ENCODE measurements around the gene ITPRIPL1. TPM values are rescaled to one million over a fixed set of nuclear protein-coding genes. Genes with fewer than 3 reads are reported as not detected.

Gene ITPRIPL1
- total and polyA plus RNA-seq, 10 donors: 0.80 to 6.6 (median 3.6) TPM

- H3K36me3 ChIP-seq: peaks cover 0 to 90% (median 0%) of the 10 kb centered on the region in 6 donors
- WGBS, 5 donors: 55 to 97% (median 68%) methylated on average over 1 of the region's 1 CpG
Measured at GRCh38 chr2:96359866-96360265, 34.7 kb downstream of the ITPRIPL1 start.

GRCh38 chr2:96361751-96362150 is 36.6 kb downstream of the ITPRIPL1 start:
- no peak for TF ChIP-seq POLR2A (IDR thresholded peaks at IDR 0.05)
- TF ChIP-seq CTCF (IDR thresholded peaks at IDR 0.05 in 8 of 11, conservative IDR thresholded peaks at IDR 0.05 in 3 of 11): no peak
- TF ChIP-seq POLR2AphosphoS5 (IDR thresholded peaks at IDR 0.05): no peak
- Histone ChIP-seq H3K27ac (no peak overlapping the region), H3K27me3 (replicated peaks in 1 of 7) (no peaks in the 10 kb centered on the region), H3K4me1 (no peaks in the 10 kb centered on the region), H3K9me3 (no peaks in the 10 kb centered on the region), H3K4me3 (no peak overlapping the region), H3K36me3 (peaks cover 0 to 92% (median 0%) of the 10 kb centered on the region in 6 donors)
- intact Hi-C loops (cut with DNase I; ENCODE audit: low total_unique reads): no loop called here
- DNase-seq: no peak
- 96 to 100% (median 100%) methylated on average over 2 of the region's 2 CpGs for WGBS, 5 donors

More at GRCh38 chr2:96359866-96360265, 34.7 kb downstream of the ITPRIPL1 start:
- intact Hi-C loops (cut with DNase I; ENCODE audit: low total_unique reads): no loop called here
- H3K27me3 ChIP-seq (replicated peaks in 1 of 7): no peaks in the 10 kb centered on the region
- H3K27ac ChIP-seq: no peak overlapping the region
- H3K4me1 ChIP-seq: no peaks in the 10 kb centered on the region
- H3K4me3 ChIP-seq: no peak overlapping the region
- DNase-seq: no peak
- H3K9me3 ChIP-seq: no peaks in the 10 kb centered on the region
- no peak for TF ChIP-seq POLR2A (IDR thresholded peaks at IDR 0.05)
- no peak for TF ChIP-seq CTCF (IDR thresholded peaks at IDR 0.05 in 8 of 11, conservative IDR thresholded peaks at IDR 0.05 in 3 of 11)
- TF ChIP-seq POLR2AphosphoS5 (IDR thresholded peaks at IDR 0.05): no peak

GRCh38 chr2:96369186-96369585 is 44.1 kb downstream of the ITPRIPL1 start:
- H3K4me1 ChIP-seq: peaks cover 0 to 4% (median 0%) of the 10 kb centered on the region in 6 donors
- no peaks in the 10 kb centered on the region for H3K27me3 ChIP-seq (replicated peaks in 1 of 7)
- H3K36me3 ChIP-seq: peaks cover 0 to 95% (median 0%) of the 10 kb centered on the region in 6 donors
- H3K9me3 ChIP-seq: no peaks in the 10 kb centered on the region
- intact Hi-C loops (cut with DNase I; ENCODE audit: low total_unique reads): no loop called here
- no peak overlapping the region for H3K27ac ChIP-seq
- TF ChIP-seq POLR2AphosphoS5 (IDR thresholded peaks at IDR 0.05) (no peak), POLR2A (IDR thresholded peaks at IDR 0.05) (no peak), CTCF (IDR thresholded peaks at IDR 0.05 in 8 of 11, conservative IDR thresholded peaks at IDR 0.05 in 3 of 11) (no peak)
- H3K4me3 ChIP-seq: no peak overlapping the region
- DNase-seq: no peak
- 93 to 97% (median 96%) methylated on average over 2 of the region's 2 CpGs for WGBS, 5 donors

GRCh38 chr2:96374211-96374951 is 49.3 kb downstream of the ITPRIPL1 start:
- Histone ChIP-seq H3K4me3 (no peak overlapping the region), H3K9me3 (peaks cover 0 to 32% (median 15%) of the 10 kb centered on the region in 8 donors), H3K4me1 (peaks cover 0 to 8% (median 0%) of the 10 kb centered on the region in 6 donors), H3K36me3 (peaks cover 0 to 43% (median 0%) of the 10 kb centered on the region in 6 donors), H3K27me3 (replicated peaks in 1 of 7) (no peaks in the 10 kb centered on the region), H3K27ac (no peak overlapping the region)
- WGBS, 5 donors: 29 to 68% (median 42%) methylated on average over 2 of the region's 2 CpGs
- DNase-seq: no peak
- TF ChIP-seq POLR2A (IDR thresholded peaks at IDR 0.05) (no peak), CTCF (IDR thresholded peaks at IDR 0.05 in 8 of 11, conservative IDR thresholded peaks at IDR 0.05 in 3 of 11) (no peak), POLR2AphosphoS5 (IDR thresholded peaks at IDR 0.05) (no peak)
- intact Hi-C loops (cut with DNase I; ENCODE audit: low total_unique reads): no loop called here
